SK-N-SH (cell line): ENCODE data around the gene PIH1D2. TPM values are rescaled to one million over a fixed set of nuclear protein-coding genes. Genes with fewer than 3 reads are reported as not detected.

Experiments
- CTCF ChIA-PET: fragments of 300-600, 350-600 bp; formaldehyde crosslinking; extraction: SDS; loops from one replicate; lab custom pipeline; 2021; lab: Yijun Ruan, JAX
- POLR2A ChIA-PET: fragments of 350-600 bp; sonication (Branson Sonifier 250); formaldehyde crosslinking; extraction: SDS; loops from one replicate; lab custom pipeline; 2020; ENCODE audit warnings: antibody characterized with exemption, inconsistent platforms; lab: Yijun Ruan, JAX
- DNase-seq: peaks from one replicate; pipeline ENCODE4 v3.0.0; 2012
- H2AFZ ChIP-seq: fragments of 200-600 bp; sonication (generic); 2 replicates; pipeline ENCODE4 v1.8.1; 2016; ENCODE audit warnings: antibody characterized with exemption, mild to moderate bottlenecking, low read depth
- H3F3A ChIP-seq: fragments of 200-600 bp; sonication (generic); replicated peaks from 2 replicates; pipeline ENCODE3; 2016; ENCODE audit warnings: antibody characterized with exemption, mild to moderate bottlenecking; ENCODE audit not compliant: insufficient read depth
- H3K27ac ChIP-seq, 2 experiments: fragments of 200-500 bp in 1 of 2; fragments of 200-600 bp in 1 of 2; sonication (Bioruptor generic) in 1 of 2; sonication (generic), shearing (Covaris generic) in 1 of 2; 2 replicates each; pipeline versions ENCODE4 v1.5.1 to v1.6.1; 2014 to 2016; ENCODE audit warnings: low read depth in 2 of 2, inconsistent platforms in 1 of 2, low read length in 1 of 2, mild to moderate bottlenecking in 1 of 2, mixed read lengths in 1 of 2
- H3K27me3 ChIP-seq: fragments of 200-600 bp; sonication (generic), shearing (Covaris generic); 2 replicates; pipeline ENCODE4 v1.6.1; 2016; ENCODE audit warnings: mixed run types; ENCODE audit not compliant: insufficient read depth
- H3K36me3 ChIP-seq, 2 experiments: fragments of 200-500 bp in 1 of 2; fragments of 200-600 bp in 1 of 2; sonication (Bioruptor generic) in 1 of 2; sonication (generic) in 1 of 2; replicated peaks in 1 of 2; 2 replicates each; pipeline versions ENCODE3 to v1.5.1; 2014 to 2016; ENCODE audit warnings: low read length in 1 of 2, mild to moderate bottlenecking in 1 of 2; ENCODE audit not compliant: insufficient read depth in 2 of 2, control insufficient read depth in 1 of 2
- H3K4me1 ChIP-seq, 2 experiments: fragments of 200-500 bp in 1 of 2; fragments of 200-600 bp in 1 of 2; sonication (Bioruptor generic) in 1 of 2; sonication (generic), shearing (Covaris generic) in 1 of 2; 2 replicates each; pipeline versions ENCODE4 v1.5.1 to v1.6.1; 2014 to 2016; ENCODE audit warnings: low read depth in 1 of 2, low read length in 1 of 2, mixed run types in 1 of 2; ENCODE audit not compliant: insufficient read depth in 2 of 2, control insufficient read depth in 1 of 2
- H3K4me2 ChIP-seq: fragments of 200-600 bp; sonication (generic), shearing (Covaris generic); 2 replicates; pipeline ENCODE4 v1.6.1; 2017; ENCODE audit warnings: mixed run types
- H3K4me3 ChIP-seq, 2 experiments: fragments of 200-500 bp in 1 of 2; fragments of 200-600 bp in 1 of 2; sonication (Bioruptor generic) in 1 of 2; sonication (generic), shearing (Covaris generic) in 1 of 2; 2 replicates each; pipeline versions ENCODE4 v1.5.1 to v1.8.1; 2014 to 2016; ENCODE audit warnings: low read depth in 2 of 2, inconsistent platforms in 1 of 2, low read length in 1 of 2, mild to moderate bottlenecking in 1 of 2, mixed read lengths in 1 of 2, moderate library complexity in 1 of 2
- H3K79me2 ChIP-seq: fragments of 200-600 bp; sonication (generic); 2 replicates; pipeline ENCODE4 v1.8.1; 2017; ENCODE audit warnings: mild to moderate bottlenecking; ENCODE audit not compliant: insufficient read depth
- H3K9ac ChIP-seq: fragments of 200-600 bp; sonication (generic); 2 replicates; pipeline ENCODE4 v1.6.1; 2017; ENCODE audit warnings: mixed run types
- H3K9me2 ChIP-seq: fragments of 200-600 bp; sonication (generic); 2 replicates; pipeline ENCODE4 v1.6.1; 2017; ENCODE audit warnings: mixed run types
- H3K9me3 ChIP-seq: fragments of 200-600 bp; sonication (generic); 2 replicates; pipeline ENCODE4 v1.6.1; 2017; ENCODE audit warnings: mixed run types, mild to moderate bottlenecking, moderate library complexity
- H4K20me1 ChIP-seq: fragments of 200-600 bp; sonication (generic); 2 replicates; pipeline ENCODE4 v1.6.1; 2017; ENCODE audit warnings: mild to moderate bottlenecking, mixed run types; ENCODE audit not compliant: insufficient read depth
- CTCF ChIP-seq: fragments of 200-600 bp; sonication (generic); IDR thresholded peaks from 2 replicates; pipeline ENCODE4 v1.6.1; 2017; ENCODE audit warnings: antibody characterized with exemption, mild to moderate bottlenecking, moderate library complexity
- ELF1 ChIP-seq: IDR thresholded peaks from 2 replicates; pipeline ENCODE4 v1.4.0; 2012
- EP300 ChIP-seq, 2 experiments: IDR thresholded peaks; 2 replicates each; pipeline versions ENCODE4 v1.4.0 to v1.6.1; 2012; ENCODE audit warnings: borderline replicate concordance in 1 of 2, low read depth in 1 of 2, low read length in 1 of 2
- FOXJ3 ChIP-seq: sonication (generic); formaldehyde crosslinking; IDR thresholded peaks from 2 replicates; pipeline ENCODE4 v1.5.1; 2020; ENCODE audit warnings: mild to moderate bottlenecking, missing genetic modification reagents
- GABPA ChIP-seq: IDR thresholded peaks from 2 replicates; pipeline ENCODE4 v1.4.0; 2012; ENCODE audit warnings: low read depth, mild to moderate bottlenecking
- MAX ChIP-seq: IDR thresholded peaks from 2 replicates; pipeline ENCODE4 v1.4.0; 2012; ENCODE audit warnings: low read depth
- MXI1 ChIP-seq: IDR thresholded peaks from 2 replicates; pipeline ENCODE4 v1.6.1; 2012; ENCODE audit warnings: mild to moderate bottlenecking, low read depth, low read length, improper control_type of control experiment
- PBX3 ChIP-seq: IDR thresholded peaks from 2 replicates; pipeline ENCODE4; 2012
- POLR2AphosphoS5 ChIP-seq: IDR thresholded peaks from 2 replicates; pipeline ENCODE4 v1.6.1; 2012; ENCODE audit warnings: low read depth, low read length
- SIN3A ChIP-seq: IDR thresholded peaks from 2 replicates; pipeline ENCODE4 v1.6.1; 2012; ENCODE audit warnings: low read depth, mild to moderate bottlenecking, low read length, moderate library complexity, borderline replicate concordance
- TAF1 ChIP-seq: IDR thresholded peaks from 2 replicates; pipeline ENCODE4 v1.6.1; 2012; ENCODE audit warnings: low read depth, mild to moderate bottlenecking, low read length, moderate library complexity, borderline replicate concordance
- TEAD4 ChIP-seq: IDR thresholded peaks from 2 replicates; pipeline ENCODE4 v1.4.0; 2012; ENCODE audit warnings: mild to moderate bottlenecking, borderline replicate concordance; ENCODE audit not compliant: insufficient read depth
- YY1 ChIP-seq: IDR thresholded peaks from 2 replicates; pipeline ENCODE4 v1.4.0; 2012; ENCODE audit warnings: low read depth, mild to moderate bottlenecking
- WGBS: methylation state at CpG from one replicate; pipeline ENCODE4 v1.1.6; 2017; ENCODE audit warnings: low lambda C conversion rate; 5-methylcytosine and 5-hydroxymethylcytosine counted together
- polyA plus RNA-seq, 3 experiments: library from polyadenylated mRNA; depleted of rRNA; stranded (reverse); fragments of >200 nt; gene quantifications; 2 replicates each; pipeline ENCODE4 v1.2.3, GENCODE V29; 2012

The PIH1D2 gene
- polyA plus RNA-seq (2012; rRNA removed): 0.97 and 2.0 TPM in 2 replicates
- polyA plus RNA-seq (2012; cell fraction: cytosol; rRNA removed): 1.9 and 2.4 TPM in 2 replicates
- 1.4 and 3.8 TPM in 2 replicates for polyA plus RNA-seq (2012; cell fraction: nucleus; rRNA removed)

GRCh38 chr11:112073941-112074811 is at the start of gene PIH1D2, which contains the start of gene NKAPD1:
PIH1D2 (minus strand) TSS chr11:112074017; CDS start chr11:112073174, 843 bp downstream.
NKAPD1 (plus strand) TSS chr11:112074299; CDS start chr11:112075575, 1,276 bp downstream.
- H3K9me3 ChIP-seq: no peaks in the 10 kb centered on the region
- H3K27me3 ChIP-seq: no peaks in the 10 kb centered on the region
- H2AFZ ChIP-seq: peak within 1 kb of the TSS; percentile 98
- WGBS: 2% methylated on average over 27 of the region's 43 CpGs
- peaks cover 20% of the 10 kb centered on the region for H3F3A ChIP-seq
- H3K79me2 ChIP-seq: peaks cover 40% of the 10 kb centered on the region
- H4K20me1 ChIP-seq: no peaks in the 10 kb centered on the region
- peak within 1 kb of the TSS; percentile 91 for H3K9ac ChIP-seq
- TF ChIP-seq MXI1: peak; percentile 87; the same call in 1 of the 2 replicates
- peak; percentile 91 for TF ChIP-seq MAX
- peak; percentile 67; the same call in 1 of the 2 replicates for TF ChIP-seq SIN3A
- TF ChIP-seq PBX3: no peak
- peak; percentile 98 for TF ChIP-seq GABPA
- TF ChIP-seq POLR2AphosphoS5: peak; percentile 55; the same call in 1 of the 2 replicates
- peak; percentile 63; the same call in 1 of the 2 replicates for TF ChIP-seq YY1
- TF ChIP-seq CTCF: 0 out of 2 replicates have a peak, but pooled peaks have one; percentile 25
- TF ChIP-seq EP300 (IDR thresholded peaks at IDR 0.05; ENCODE audit: borderline replicate concordance in 1 of 2, low read depth in 1 of 2, low read length in 1 of 2): peak in 1 of 2 experiments; percentile 8; a peak in 1 of 4 replicates
- TF ChIP-seq ELF1: peak; percentile 66
- TF ChIP-seq FOXJ3 (CRISPR knock-in tag): no peak
- TF ChIP-seq TEAD4: no peak
- peak; percentile 46; the same call in 1 of the 2 replicates for TF ChIP-seq TAF1
- TF ChIP-seq, all 33 proteins: peak for 10
- ChIA-PET CTCF (interaction anchor here (0.7 to 1.2 kb wide), 2 partner anchors 13 to 17 kb away, joined by 3 read pairs; partner anchors contain the start of genes SDHD and TIMM8B), POLR2A (no interaction called here)
- no peaks in the 10 kb centered on the region for H3K9me2 ChIP-seq
- peaks cover 31 to 37% of the 10 kb centered on the region in 2 experiments for H3K36me3 ChIP-seq
- peak within 1 kb of the TSS; percentile 81 to 97 for H3K4me3 ChIP-seq
- H3K4me2 ChIP-seq: peak within 1 kb of the TSS; percentile 96
- peaks cover 11% of the 10 kb centered on the region in 2 experiments; a peak in 3 of 4 replicates for H3K4me1 ChIP-seq
- peak; percentile 81 for DNase-seq
- H3K27ac ChIP-seq: peak within 1 kb of the TSS; percentile 96 to 99
